ENCODE data around the gene C11orf97. TPM values are rescaled to one million over a fixed set of nuclear protein-coding genes. Genes with fewer than 3 reads are reported as not detected.

C11orf97 gene
- total and polyA plus RNA-seq, 2 of the 8 experiments (the other 6 are each of a cell fraction or from before 2014, with no cell fraction given), result not detected

DNA sequence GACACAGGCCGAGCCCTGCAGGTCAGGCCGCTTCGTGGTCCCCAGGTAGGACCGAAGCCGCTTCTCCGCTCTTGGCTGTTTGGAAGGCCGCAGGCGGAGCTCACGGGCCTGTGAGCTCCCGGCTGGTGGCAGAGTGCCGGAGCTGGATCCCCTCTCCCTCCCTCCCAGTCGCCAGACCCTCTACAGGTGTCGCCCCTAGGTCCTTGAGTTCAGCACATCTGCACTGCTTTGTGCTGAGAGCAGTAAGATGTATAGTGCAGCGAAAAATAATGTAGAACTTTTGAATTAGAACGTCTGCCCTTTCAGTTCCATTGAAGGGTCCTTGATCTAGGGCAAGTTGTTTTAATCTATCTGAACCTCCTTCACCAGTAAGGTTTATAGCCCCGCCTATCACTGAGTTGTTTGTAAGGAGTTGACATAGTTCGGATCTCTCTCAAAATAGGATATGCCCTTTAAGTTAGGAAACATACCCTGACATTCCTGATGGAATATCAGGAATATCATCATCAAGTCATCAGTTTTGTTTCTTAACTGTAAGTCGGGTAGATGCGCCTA is 18.1 kb upstream of the C11orf97 start:
- peak overlapping the region; percentile 13 for H2AFZ ChIP-seq (ENCODE audit: low read length)
- TF ChIP-seq POU5F1 (IDR thresholded peaks at IDR 0.05; ENCODE audit: low read depth, low read length), result no peak
- TF ChIP-seq BRCA1 (IDR thresholded peaks at IDR 0.05; ENCODE audit: low read depth, low read length), result no peak
- TF ChIP-seq GTF2F1 (IDR thresholded peaks at IDR 0.05; ENCODE audit: borderline replicate concordance, low read depth, low read length), result no peak
- no peak; the same call in 1 of the 2 replicates for TF ChIP-seq PHF8 (conservative IDR thresholded peaks at IDR 0.05; ENCODE audit: low read depth, low read length)
- no peak for TF ChIP-seq BCL11A (IDR thresholded peaks at IDR 0.05; ENCODE audit: low read depth in 2 of 2, low read length in 2 of 2)
- no peak for TF ChIP-seq KDM1A (IDR thresholded peaks at IDR 0.05; ENCODE audit: borderline replicate concordance, low read length)
- peak; percentile 96 for TF ChIP-seq SAP30 (IDR thresholded peaks at IDR 0.05; ENCODE audit: insufficient read depth, insufficient replicate concordance, low read length)
- TF ChIP-seq CREB1 (IDR thresholded peaks at IDR 0.05), result no peak
- TF ChIP-seq TEAD4 (IDR thresholded peaks at IDR 0.05; ENCODE audit: low read depth, low read length), result no peak
- peak in 1 of 2 experiments; percentile 22; a peak in 2 of 4 replicates for TF ChIP-seq SIN3A (conservative IDR thresholded peaks at IDR 0.05 in 1 of 2, IDR thresholded peaks at IDR 0.05 in 1 of 2; ENCODE audit: low read depth in 1 of 2, low read length in 2 of 2)
- TF ChIP-seq EP300 (IDR thresholded peaks at IDR 0.05; ENCODE audit: borderline replicate concordance in 1 of 2, low read depth in 2 of 2, low read length in 2 of 2), result 0 out of 3 replicates have a peak, but pooled peaks of 1 of the 2 experiments have one; percentile 5
- TF ChIP-seq SP4 (IDR thresholded peaks at IDR 0.05; ENCODE audit: low read length), result no peak

More for the DNA sequence above, 18.1 kb upstream of the C11orf97 start:
- Histone ChIP-seq H3K9ac (replicated peaks in 1 of 4; ENCODE audit: extremely low read depth in 1 of 4, low read depth in 3 of 4, low read length in 3 of 4) (peak overlapping the region; percentile 72 to 93 (median 81)), H3K56ac (replicated peaks; ENCODE audit: insufficient read length, low read depth, low read length) (no peak overlapping the region), H2BK5ac (ENCODE audit: low read depth, low read length) (no peak overlapping the region; the same call in 1 of the 2 replicates), H4K8ac (ENCODE audit: extremely low read depth, insufficient read depth, low read length) (peak overlapping the region; percentile 84; the same call in 1 of the 2 replicates), H3K27me3 (replicated peaks in 1 of 4; ENCODE audit: control insufficient read depth in 3 of 4, extremely low read depth in 1 of 4, insufficient read depth in 3 of 4, low read length in 3 of 4) (peaks cover 0 to 1% (median 0%) of the 10 kb centered on the region in 4 experiments; a peak in 1 of 7 replicates), H2BK12ac (ENCODE audit: low read depth, low read length) (no peak overlapping the region), H3K27ac (ENCODE audit: low read depth, low read length) (peak overlapping the region; percentile 72), H2BK15ac (ENCODE audit: low read length) (no peak overlapping the region), H3K4me2 (ENCODE audit: insufficient read depth in 1 of 2, low read depth in 2 of 2, low read length in 2 of 2) (peak overlapping the region; percentile 53 to 80), H3K23ac (ENCODE audit: insufficient read length) (no peak overlapping the region), H3K18ac (ENCODE audit: extremely low read depth, low read length) (no peak overlapping the region; the same call in 1 of the 2 replicates), H3K4ac (replicated peaks; ENCODE audit: insufficient read length, low read depth, low read length) (no peak overlapping the region), H3K14ac (ENCODE audit: insufficient read length) (no peak overlapping the region), H3K79me1 (ENCODE audit: low read depth, low read length) (no peaks in the 10 kb centered on the region; the same call in 1 of the 2 replicates), H4K91ac (replicated peaks; ENCODE audit: insufficient read length, low read length) (no peak overlapping the region), H3K4me1 (replicated peaks in 1 of 4; ENCODE audit: control insufficient read depth in 3 of 4, insufficient read depth in 4 of 4, low read length in 3 of 4) (no peaks in the 10 kb centered on the region; a peak in 1 of 7 replicates), H2BK20ac (ENCODE audit: low read length) (no peak overlapping the region), H2AK5ac (ENCODE audit: low read depth, low read length) (no peak overlapping the region), H2BK120ac (replicated peaks; ENCODE audit: low read depth, low read length) (no peak overlapping the region), H3K9me3 (ENCODE audit: insufficient read depth in 2 of 2, low read depth in 1 of 2, low read length in 1 of 2) (no peaks in the 10 kb centered on the region), H3K79me2 (ENCODE audit: control insufficient read depth in 1 of 2, insufficient read depth in 2 of 2, low read length in 2 of 2) (peaks cover 0 to 28% of the 10 kb centered on the region in 2 experiments; a peak in 2 of 4 replicates), H3K36me3 (ENCODE audit: control insufficient read depth in 2 of 4, insufficient read depth in 4 of 4, low read length in 3 of 4) (peaks cover 8 to 40% (median 18%) of the 10 kb centered on the region in 4 experiments; a peak in 6 of 8 replicates), H4K20me1 (replicated peaks in 1 of 2; ENCODE audit: control insufficient read depth in 1 of 2, insufficient read depth in 2 of 2, low read length in 2 of 2) (no peaks in the 10 kb centered on the region), H4K5ac (ENCODE audit: insufficient read length, low read depth, low read length) (no peak overlapping the region), H3K23me2 (ENCODE audit: low read depth, low read length) (no peaks in the 10 kb centered on the region), H3K4me3 (ENCODE audit: extremely low read depth in 1 of 4, insufficient read depth in 2 of 4, low read depth in 3 of 4, low read length in 4 of 4) (peak overlapping the region; percentile 85 to 96 (median 90))
- peak in 1 of 2 experiments; percentile 10 for DNase-seq (ENCODE audit: low read depth in 1 of 2, low spot score in 2 of 2)
- ChIA-PET CTCF (ENCODE audit: partially characterized antibody) (interaction anchor here (0.8 to 1.0 kb wide), 3 partner anchors 26 to 599 kb away, joined by 4 to 5 read pairs (median 4); no protein-coding TSS in a partner anchor), POLR2A (ENCODE audit: partially characterized antibody) (interaction anchor here (0.6 to 1.6 kb wide), 3 partner anchors 14 to 71 kb away, joined by 3 to 7 read pairs (median 3); no protein-coding TSS in a partner anchor)
- FAIRE-seq, result peak; percentile 62
- WGBS, 2 experiments (ENCODE audit: extremely low coverage in 1 of 2, insufficient coverage in 1 of 2, insufficient read length in 1 of 2, insufficient replicate concordance in 2 of 2, low coverage in 1 of 2, low lambda C conversion rate in 2 of 2, missing lambda C conversion rate in 1 of 2), result 7% methylated on average over 19 of the region's 19 CpGs; no CpG with 5 or more reads in 1 of the 2 experiments

Measured in H1 (cell line).